HL-60/S4 treated with retinoic acid at 250 ng/mL for 4 days and 3 days (cell line): ENCODE data around the gene PLXNC1.

Experiments used
- in situ Hi-C: fragments of 300-500 bp; cut with MboI; formaldehyde crosslinking; loops from 2 replicates; pipeline ENCODE4 v1.7.0; 2022; ENCODE audit warnings: low sequenced_read_pairs

The PLXNC1 gene

DNA sequence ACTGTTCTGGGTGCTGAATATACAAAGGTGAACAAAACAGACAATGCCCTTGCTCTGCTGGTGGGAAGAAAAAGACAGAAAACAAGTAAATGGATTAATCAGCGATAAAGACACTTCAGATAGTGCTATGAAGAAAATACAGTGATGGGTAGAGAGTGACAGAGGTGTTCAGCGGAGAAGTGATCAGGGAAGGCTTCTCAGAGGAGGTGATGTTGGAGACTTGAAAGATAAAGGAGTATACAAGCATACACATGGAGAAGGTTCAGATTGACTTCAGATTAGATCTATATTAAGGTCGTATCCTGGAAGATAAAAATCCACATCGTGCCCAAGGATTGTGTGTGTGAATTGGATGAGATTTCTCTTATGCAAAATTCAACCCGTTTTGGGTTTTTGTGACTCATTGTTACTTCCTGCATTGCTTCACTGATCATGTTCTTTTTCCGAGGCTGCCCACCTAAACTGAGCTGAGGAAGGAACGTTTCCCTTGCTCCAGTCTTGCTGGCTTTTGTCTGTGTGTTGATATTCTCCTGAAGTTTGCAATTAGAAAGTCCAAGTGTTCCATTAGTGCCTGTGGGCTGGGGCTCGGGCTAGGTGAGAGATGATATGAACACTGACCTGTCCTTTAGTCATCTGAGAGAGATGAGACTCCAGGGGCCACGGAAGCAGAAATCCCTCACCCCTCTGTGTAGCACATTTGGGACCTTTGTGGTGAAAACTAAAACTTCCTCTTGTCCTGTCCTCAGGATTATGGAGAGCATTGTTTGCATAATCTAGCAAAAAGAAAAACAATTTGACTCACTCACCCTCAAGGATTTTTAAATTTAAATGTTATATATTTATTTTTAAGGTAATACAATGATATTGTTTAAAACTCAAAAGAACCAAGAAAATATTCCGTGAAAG, 27.6 kb downstream of the PLXNC1 start:
- in situ Hi-C loops, result no loop called here

DNA sequence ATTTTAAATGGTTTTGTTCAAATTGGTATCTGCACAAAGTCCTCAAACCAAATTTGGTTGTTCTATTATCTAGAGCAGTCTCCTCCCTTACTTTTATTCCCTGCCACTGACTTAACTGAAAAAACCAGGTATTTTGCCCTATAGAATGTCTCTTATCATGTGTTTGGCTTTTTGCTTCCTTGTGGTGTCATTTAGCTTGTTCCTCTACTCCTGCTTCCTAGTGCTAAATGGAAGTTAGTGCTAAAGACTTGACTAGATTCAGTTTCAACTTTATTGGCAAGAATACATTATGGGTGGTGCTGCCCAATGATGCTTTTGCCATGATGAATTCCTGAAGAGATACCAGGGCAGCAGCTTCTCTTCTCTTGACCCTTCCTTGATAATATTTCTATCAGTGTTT, 29.7 kb downstream of the PLXNC1 start:
- in situ Hi-C loops, result no loop called here

DNA sequence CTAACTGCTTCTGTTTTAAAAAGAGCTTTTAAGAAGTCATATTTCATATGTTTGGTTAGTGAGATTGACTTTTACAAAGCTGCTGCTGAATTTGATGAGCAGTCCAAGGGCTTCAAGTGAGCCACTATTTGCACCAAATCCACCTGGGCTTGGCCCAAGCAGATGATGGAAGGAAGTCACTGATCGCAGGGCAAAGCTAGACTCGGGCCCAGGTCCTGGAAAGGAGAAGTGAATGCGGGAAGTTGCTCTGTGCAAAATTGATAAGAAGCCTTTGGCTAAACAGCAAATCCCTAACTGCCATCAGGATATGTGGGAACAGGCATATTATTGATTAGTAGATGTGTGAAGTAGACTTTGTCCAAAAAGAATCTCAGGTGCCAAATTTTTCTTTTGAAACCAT, 30.5 kb downstream of the PLXNC1 start:
- in situ Hi-C loops, result no loop called here

DNA sequence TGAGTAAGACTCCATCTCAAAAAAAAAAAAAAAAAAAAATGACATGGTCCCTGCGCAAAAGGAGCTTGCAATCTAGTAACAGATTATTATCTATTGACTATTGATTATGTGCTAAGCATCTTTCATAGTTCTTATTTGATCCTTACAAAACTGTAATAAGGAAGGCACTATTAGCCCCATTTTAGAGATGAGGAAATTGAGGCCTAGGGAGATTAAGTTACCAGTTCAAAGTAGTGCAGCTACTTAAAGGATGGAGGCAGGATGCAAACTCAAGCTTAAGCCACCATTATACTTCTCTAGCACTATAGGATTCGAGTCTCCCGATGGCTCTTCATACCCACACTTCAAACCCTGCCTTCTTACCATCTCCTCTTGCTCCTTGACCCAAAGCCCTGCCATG, 31.3 kb downstream of the PLXNC1 start:
- in situ Hi-C loops, result no loop called here

DNA sequence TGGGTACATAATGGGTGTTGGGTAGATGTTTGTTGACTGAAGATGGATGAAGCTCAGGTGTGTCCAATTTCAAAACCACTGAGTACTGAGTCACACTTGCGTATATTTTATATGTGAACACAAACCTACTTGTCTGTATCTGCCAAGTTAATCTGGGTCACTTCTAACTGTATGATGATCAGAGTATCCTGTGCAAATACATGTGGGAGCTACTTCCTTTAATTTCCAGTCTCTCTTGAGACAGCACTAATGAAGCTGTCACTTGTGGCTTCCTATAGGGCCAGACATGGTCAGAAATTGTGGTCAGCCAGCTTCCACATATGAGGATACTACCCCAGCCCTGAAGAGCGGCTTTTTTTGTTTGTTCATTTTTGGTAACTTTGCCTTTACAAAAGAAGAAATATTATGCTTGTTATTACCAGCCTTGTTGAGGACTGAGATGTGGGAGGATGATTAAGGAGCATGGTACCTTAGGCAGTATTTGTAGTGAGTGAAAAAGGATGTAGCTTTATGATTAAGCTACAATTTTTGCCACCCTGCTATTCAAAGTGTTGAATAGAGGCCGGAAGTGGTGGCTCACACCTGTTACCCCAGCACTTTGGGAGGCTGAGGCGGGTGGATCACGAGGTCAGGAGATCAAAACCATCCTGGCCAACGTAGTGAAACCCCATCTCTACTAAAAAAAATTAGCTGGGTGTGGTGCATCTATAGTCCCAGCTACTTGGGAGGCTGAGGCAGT, 32.4 kb downstream of the PLXNC1 start:
- in situ Hi-C loops, result no loop called here

DNA sequence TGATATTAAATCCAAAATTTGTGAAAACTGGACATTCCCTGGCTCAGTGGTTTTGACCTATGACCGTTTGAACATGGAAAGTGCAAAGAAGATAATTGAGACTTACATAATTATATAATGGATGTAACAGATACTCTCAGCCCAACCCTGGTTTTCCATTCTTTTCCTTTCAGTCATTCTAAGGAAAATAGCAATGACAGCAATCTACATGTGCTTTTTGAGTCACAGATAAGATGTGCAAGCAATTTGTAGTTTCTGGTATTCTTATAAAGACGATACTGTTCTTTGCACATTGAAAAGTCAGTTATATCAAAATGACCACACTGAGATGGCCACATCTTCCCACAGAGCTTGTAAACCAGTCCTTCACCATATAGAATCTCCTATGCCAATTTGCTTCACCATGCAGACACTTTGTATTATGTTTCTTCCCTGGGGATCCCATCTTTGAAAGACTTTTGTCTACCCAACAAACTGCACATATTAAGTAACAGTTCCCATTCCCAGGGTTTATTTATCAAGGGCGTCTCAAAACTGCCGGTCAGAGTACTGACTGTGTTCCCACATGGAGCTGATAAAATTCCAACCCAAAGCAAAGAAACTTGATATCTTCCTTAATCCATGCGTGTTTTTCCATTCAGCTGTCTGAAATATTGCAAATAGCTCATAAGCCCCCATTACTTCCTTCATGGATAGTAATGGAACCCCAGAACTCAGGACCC, 34.8 kb downstream of the PLXNC1 start:
- in situ Hi-C loops, result no loop called here

DNA sequence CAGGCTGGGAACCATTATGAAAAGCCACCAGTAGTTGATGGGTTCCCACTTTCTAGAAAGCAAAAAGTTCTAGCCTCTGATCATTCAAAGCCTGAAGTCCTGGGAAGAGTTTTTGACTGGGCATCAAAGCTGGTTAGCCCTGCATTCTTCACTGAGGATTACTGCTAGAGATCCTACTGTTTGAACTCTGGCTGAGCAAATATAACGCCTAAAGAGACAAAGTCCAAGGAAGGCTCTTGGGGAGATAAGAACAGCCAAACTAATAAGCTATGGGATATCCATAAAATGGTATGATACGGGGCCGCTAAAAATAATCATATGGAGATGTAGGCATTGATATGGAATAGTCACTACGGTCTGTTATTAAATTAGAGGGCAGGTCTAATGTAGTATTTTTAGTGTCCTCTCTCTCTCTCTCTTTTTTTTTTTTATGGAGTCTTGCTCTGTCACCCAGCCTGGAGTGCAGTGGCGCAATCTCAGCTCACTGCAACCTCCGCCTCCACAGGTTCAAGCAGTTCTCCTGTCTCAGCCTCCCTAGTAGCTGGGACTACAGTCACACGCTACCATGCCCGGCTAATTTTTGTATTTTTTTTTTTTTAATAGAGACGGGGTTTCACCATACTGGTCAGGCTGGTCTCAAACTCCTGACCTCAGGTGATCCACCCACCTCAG, 35.5 kb downstream of the PLXNC1 start:
- in situ Hi-C loops, result no loop called here

DNA sequence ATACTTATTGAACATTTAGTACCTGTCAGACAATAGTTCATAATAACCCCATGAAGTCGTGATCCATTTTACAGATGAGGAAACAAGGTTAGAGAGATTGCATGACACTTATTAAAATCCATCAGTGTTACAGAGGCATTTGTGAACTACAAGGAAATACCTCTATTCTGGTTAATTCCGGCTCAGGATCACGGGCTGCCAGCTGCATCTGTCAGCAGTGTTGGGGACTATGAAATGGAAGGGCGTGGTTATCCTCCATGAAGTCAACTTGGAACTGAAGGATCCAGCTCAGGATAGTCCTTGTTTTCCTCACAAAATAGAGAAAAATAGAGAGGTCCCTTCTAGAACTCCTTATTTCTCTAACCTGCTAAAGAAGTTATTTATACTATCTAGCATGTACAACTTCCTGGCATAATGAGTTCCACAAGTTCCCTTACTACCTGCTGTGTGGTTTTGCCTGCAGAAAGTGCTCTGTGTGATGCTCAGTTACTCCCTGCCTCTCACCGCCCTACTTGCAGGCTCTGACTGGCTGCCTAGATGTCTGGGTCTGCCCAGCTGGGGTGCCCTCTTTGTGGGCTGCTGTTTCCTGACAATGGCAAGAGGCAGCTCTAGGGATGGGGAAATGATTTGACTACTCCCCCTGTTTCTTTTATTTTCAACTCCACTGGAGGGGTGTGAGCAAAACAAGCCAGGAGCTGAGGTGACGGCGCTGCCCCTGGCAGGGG, 36.8 kb downstream of the PLXNC1 start:
- in situ Hi-C loops, result no loop called here

DNA sequence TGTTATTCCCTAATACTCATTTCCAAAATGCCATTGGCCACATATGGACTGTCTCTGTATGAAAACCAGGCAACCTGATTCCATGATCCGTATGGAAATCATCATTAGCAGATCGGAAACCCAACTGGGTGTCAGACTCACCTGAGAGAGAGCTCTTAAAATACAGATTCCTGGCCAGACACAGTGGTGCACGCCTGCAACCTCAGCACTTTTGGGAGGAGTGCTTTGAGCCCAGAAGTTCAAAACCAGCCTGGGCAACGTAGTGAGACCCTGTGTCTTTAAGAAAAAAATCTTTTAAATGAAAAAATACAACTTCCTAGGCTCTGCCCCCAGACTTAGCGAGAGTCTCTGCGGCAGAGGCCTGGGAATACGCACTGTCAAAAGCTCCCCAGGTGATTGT, 37.4 kb downstream of the PLXNC1 start:
- in situ Hi-C loops, result no loop called here

DNA sequence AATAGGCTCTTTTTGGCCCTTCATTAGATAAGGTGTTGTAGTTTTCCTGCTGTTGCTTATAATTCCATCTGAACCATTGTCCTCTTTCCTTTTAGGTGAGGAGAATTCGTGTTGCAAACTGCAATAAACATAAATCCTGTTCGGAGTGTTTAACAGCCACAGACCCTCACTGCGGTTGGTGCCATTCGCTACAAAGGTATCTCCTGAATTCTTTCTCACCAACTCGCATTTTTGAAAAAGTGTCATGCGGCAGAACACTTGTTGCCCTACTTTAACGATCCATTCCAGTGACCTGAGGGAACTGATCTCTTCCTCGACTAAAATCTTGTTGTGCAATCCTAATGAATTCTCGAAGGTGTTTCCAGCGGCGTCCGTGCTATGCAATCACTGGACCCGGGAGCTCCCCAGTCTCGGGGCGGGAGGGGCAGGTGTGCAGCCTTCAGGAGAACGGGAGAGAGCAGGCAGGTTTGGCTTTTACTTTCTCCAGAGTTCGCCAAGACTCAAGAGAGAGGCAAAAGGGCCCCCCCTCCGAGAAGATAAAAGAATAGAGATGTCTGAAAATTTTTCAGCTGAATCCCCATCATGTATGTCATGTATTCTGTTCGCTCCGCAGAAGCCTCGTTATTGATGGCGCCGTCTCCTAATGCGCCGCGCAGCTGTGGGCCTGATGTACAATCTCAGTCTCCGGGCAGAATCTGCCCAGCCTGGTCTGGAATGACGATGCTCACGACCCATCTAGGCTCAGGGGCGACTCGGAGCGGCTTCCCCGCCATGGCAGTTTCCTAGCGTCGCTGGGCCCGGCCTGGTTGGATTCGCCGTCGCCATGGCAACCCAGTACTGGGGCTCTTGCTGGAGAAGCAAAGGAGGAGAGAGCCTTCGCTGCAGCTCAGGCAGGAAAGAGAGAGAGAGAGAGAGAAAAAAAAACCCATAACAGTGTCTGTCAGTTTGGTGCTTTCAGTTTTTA, 38.2 kb downstream of the PLXNC1 start:
- in situ Hi-C loops, result no loop called here

DNA sequence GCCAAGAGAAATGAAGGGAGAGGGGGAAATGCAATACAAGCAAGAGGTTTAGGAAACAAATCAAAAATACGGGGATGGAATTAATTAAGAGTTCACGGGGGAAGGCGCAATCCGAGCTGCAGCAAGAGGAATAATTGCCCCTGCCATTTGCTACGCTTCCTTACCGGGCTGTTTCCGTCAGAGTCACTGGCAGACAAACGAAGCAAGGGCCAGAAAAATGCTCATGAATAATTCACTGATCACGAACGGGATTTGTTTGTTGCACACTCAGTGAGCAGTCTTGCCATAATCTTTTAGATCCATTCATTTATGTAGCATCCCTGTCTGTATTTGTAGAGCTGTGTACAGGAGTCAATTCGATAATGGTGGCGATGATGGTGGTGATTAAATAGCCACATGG, 39.0 kb downstream of the PLXNC1 start:
- in situ Hi-C loops, result no loop called here

DNA sequence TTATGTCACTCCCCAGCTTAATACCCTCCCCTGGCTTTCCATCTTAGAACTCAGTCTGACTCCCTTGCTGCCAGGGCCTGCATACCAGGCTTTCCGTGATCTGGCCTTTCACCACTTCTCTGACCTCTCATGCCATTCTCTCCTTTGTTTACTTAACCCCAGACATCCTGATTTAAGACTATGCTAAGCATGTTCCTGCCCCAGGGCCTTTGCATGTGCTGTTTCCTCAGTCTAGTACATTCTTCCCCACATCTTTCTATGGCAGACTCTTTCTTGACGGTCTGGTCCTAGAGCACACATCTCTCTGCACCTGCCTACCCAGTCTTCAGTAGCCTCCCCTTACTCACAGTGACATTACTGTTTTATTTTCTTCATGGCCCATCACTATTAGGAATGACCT, 42.2 kb downstream of the PLXNC1 start:
- in situ Hi-C loops, result no loop called here

DNA sequence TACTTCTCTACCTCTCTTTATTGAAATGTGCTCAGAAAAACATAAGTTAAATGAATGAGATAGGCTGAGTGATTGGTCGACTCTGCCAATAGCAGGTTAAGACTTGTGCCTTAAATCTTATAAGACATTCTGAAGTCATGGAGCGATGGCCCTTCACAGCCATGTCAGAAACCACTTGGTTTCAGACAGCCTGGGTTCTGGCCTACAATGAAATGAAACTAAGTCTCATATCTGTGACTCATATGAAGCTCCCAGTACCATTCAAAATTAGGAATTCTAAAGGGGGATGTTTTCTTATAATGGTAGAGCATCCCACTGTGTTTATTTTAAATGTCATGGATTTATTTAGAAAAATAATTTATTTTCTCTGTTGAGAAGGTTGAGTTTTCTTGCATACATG, 42.6 kb downstream of the PLXNC1 start:
- in situ Hi-C loops, result no loop called here

DNA sequence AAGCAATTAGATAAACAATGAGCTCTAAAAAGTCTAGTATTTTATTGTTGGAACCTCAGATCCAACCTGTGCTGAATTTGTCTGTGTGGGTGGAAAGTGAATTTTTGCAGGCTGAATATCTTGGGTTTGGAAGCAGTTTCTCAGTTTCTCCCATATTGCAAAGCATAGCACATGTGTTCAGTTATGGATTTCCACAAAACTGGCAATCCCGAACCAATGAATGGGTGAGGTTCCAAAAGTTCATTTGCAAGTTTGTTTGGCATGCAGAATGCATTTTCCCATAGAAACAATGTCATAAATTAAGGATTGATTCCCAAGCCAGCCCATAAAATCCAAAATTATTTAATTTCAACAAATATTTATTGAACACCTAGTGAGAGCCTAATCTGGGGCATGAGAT, 43.4 kb downstream of the PLXNC1 start:
- in situ Hi-C loops, result no loop called here

DNA sequence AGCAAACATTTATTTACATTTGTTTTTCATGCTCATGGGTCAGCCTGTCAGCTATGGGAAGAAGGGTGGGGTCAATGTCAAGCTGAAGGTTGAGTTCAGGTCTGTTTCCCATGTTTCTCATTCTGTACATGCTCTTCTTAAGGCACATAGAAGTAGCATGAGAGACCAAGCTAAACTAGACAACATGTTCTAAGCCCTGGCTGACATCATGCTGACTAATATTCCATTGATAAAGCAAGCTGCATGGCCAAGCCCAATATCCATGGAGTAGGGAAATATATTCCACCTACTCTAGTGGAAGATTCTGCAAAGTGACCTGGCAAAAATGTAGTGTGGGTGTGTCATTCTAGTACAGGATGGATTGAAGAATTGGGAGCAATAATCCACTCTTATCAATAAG, 44.1 kb downstream of the PLXNC1 start:
- in situ Hi-C loops, result no loop called here

DNA sequence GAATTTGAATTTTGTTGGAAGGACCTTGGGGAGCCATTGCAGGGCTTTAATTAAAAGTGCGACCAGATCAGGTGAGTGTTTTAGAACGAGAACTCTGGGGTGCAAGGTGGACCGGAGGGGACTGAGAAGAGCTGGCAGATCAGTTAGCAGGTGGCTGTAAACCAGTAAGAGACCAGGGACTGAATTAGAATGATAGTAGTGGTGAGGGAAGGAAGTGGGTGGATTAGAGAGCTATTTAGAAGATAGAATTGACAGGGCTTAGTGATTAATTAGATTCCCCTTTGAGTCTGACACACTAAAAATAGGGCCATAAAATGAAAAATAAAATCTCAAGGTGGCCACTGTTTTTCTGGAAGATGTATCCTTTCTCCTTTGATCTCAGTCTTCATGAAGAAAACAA, 44.8 kb downstream of the PLXNC1 start:
- in situ Hi-C loops, result no loop called here

DNA sequence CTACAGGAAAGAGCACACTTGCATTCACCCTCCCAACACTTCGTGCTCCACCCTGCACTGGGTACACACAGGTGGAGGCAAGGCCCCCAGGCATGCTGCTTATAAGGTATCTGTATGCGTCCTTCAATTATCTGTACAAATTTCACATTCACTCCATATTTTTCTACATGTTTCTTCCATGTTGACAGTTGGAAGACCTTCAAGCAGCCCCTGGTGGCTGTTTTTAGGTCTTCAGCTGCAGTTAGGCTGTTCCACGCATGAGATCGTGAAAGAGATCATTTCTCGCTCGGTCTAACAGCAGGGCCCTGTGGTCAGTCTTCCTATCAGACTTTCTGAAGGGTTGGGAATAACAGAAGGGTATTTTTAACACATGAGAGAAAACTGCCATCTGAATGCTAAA, 47.1 kb downstream of the PLXNC1 start:
- in situ Hi-C loops, result no loop called here

DNA sequence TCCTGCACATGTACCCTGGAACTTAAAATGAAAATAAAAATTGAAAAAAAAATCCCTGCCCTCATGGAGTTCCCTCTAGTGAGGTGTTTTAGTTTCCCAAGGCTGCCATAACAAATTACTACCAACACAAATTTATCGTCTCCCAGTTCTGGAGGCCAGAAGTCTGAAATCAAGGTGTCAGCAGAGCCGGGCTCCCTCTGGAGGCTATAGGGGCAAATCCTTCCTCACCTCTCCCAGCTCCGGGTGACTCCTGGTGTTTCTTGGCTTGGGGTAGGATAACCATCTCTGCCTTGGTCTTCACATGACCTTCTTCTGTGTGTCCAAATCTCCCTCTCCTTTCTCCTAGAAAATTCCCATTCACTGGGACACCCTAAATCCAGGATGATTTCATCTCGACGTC, 50.1 kb downstream of the PLXNC1 start:
- in situ Hi-C loops, result no loop called here

DNA sequence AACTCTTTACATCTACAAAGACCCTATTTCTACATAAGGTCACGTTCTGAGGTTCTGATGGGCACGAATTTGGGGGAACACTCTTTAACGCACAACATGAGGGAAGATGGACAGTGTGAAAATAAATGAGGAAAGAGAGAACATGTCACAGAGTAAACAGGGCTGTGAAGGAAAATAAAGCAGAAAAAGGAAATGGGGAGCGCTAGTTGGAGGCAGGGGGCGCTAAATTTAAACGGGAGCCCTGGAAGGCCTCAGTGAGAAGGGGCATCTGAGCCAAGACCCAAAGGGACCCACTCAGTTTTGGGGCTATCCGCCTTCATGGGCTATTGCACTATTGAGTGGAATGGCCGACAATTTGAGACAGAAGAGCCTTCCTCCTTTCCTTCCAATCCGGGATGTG, 50.5 kb downstream of the PLXNC1 start:
- in situ Hi-C loops, result no loop called here
